Glomerular visceral epithelial cell (primary cell): Measurements from ENCODE around the gene AASDH.

Experiments
- DNase-seq: peaks from one replicate; pipeline ENCODE4 v3.0.0-alpha.2; 2016; ENCODE audit errors: extremely low spot score

Gene AASDH

GRCh38 chr4:56387023-56388001, at the start of gene AASDH:
Gene AASDH, minus strand, starts transcription at chr4:56387491. Its CDS starts 3,192 bp downstream, at chr4:56384299.
- peak; percentile 92 for DNase-seq

GRCh38 chr4:56435140-56435926, 48.0 kb upstream of the AASDH start, which contains the start of gene PPAT:
Gene PPAT, minus strand, starts transcription at chr4:56435615. Its CDS starts 138 bp downstream, at chr4:56435477.
- peak; percentile 99 for DNase-seq

- DNase-seq: peak; percentile 83
These were observed 47.4 kb upstream of the AASDH start for GRCh38 chr4:56434599-56435139.

GRCh38 chr4:56433280-56433679, 46.0 kb upstream of the AASDH start:
- no peak for DNase-seq

- no peak for DNase-seq
These were observed 42.9 kb upstream of the AASDH start for GRCh38 chr4:56430203-56430602.

GRCh38 chr4:56427179-56427578, 39.9 kb upstream of the AASDH start:
- DNase-seq: no peak

GRCh38 chr4:56426273-56426672, 39.0 kb upstream of the AASDH start:
- no peak for DNase-seq

- no peak for DNase-seq
These were observed 38.2 kb upstream of the AASDH start for GRCh38 chr4:56425518-56425917.

- DNase-seq: peak; percentile 18
These were observed 37.6 kb upstream of the AASDH start for GRCh38 chr4:56424697-56425514.

- no peak for DNase-seq
These were observed 36.9 kb upstream of the AASDH start for GRCh38 chr4:56424176-56424575.

GRCh38 chr4:56417396-56417795, 30.1 kb upstream of the AASDH start:
- DNase-seq: no peak

- no peak for DNase-seq
These were observed 29.1 kb upstream of the AASDH start for GRCh38 chr4:56416349-56416748.

GRCh38 chr4:56414135-56414670, 26.9 kb upstream of the AASDH start:
- DNase-seq: peak; percentile 20

GRCh38 chr4:56410247-56411062, 23.2 kb upstream of the AASDH start:
- DNase-seq: peak; percentile 94

- DNase-seq: no peak
These were observed 22.3 kb upstream of the AASDH start for GRCh38 chr4:56409511-56410090.

GRCh38 chr4:56408978-56409377, 21.7 kb upstream of the AASDH start:
- no peak for DNase-seq

GRCh38 chr4:56406151-56406550, 18.9 kb upstream of the AASDH start:
- no peak for DNase-seq

- no peak for DNase-seq
These were observed 17.7 kb upstream of the AASDH start for GRCh38 chr4:56405016-56405415.

GRCh38 chr4:56400560-56400959, 13.3 kb upstream of the AASDH start:
- DNase-seq: no peak

GRCh38 chr4:56391270-56391669, 4.0 kb upstream of the AASDH start:
- DNase-seq: no peak
